ENCODE data around the gene HDAC6.

HDAC6 gene

GRCh38 chrX:48801280-48802088 is at the start of gene HDAC6:
Gene HDAC6, plus strand, starts transcription at chrX:48802067. Its CDS starts 626 bp downstream, at chrX:48802693.
- peak; percentile 97 for DNase-seq

- DNase-seq = no peak
These were observed 49.4 kb upstream of the HDAC6 start for GRCh38 chrX:48752498-48752897.

GRCh38 chrX:48753708-48754228 is 48.1 kb upstream of the HDAC6 start:
- DNase-seq = no peak

GRCh38 chrX:48754238-48754637 is 47.6 kb upstream of the HDAC6 start:
- DNase-seq = no peak

GRCh38 chrX:48761674-48762471 is 40.0 kb upstream of the HDAC6 start, which contains the start of gene GLOD5:
Gene GLOD5, plus strand, starts transcription at chrX:48761747. Its CDS starts 44 bp downstream, at chrX:48761791.
- DNase-seq = peak; percentile 28

GRCh38 chrX:48769230-48769629 is 32.6 kb upstream of the HDAC6 start:
- no peak for DNase-seq

- no peak for DNase-seq
These were observed 31.6 kb upstream of the HDAC6 start for GRCh38 chrX:48770296-48770695.

GRCh38 chrX:48772602-48773001 is 29.3 kb upstream of the HDAC6 start:
- DNase-seq = no peak

- DNase-seq = no peak
These were observed 24.9 kb upstream of the HDAC6 start for GRCh38 chrX:48776818-48777439.

- DNase-seq = no peak
These were observed 22.5 kb upstream of the HDAC6 start for GRCh38 chrX:48779399-48779798.

GRCh38 chrX:48781705-48782104 is 20.2 kb upstream of the HDAC6 start:
- DNase-seq = no peak

GRCh38 chrX:48782216-48782615 is 19.7 kb upstream of the HDAC6 start:
- no peak for DNase-seq

- no peak for DNase-seq
These were observed 19.1 kb upstream of the HDAC6 start for GRCh38 chrX:48782795-48783194.

- no peak for DNase-seq
These were observed 17.1 kb upstream of the HDAC6 start for GRCh38 chrX:48784726-48785125.

- DNase-seq = no peak
These were observed 16.7 kb upstream of the HDAC6 start for GRCh38 chrX:48785186-48785539.

GRCh38 chrX:48785540-48786214 is 16.2 kb upstream of the HDAC6 start:
- no peak for DNase-seq

GRCh38 chrX:48786341-48786800 is 15.5 kb upstream of the HDAC6 start, which contains the start of gene GATA1:
Gene GATA1, plus strand, starts transcription at chrX:48786590. Its CDS starts 4,520 bp downstream, at chrX:48791110.
- DNase-seq = no peak

- no peak for DNase-seq
These were observed 14.9 kb upstream of the HDAC6 start for GRCh38 chrX:48786825-48787504.

- no peak for DNase-seq
These were observed 14.1 kb upstream of the HDAC6 start for GRCh38 chrX:48787505-48788443.

- DNase-seq = no peak
These were observed 12.3 kb upstream of the HDAC6 start for GRCh38 chrX:48789366-48790220.

All from NCI-H510A (cell line).